ENCODE data around the gene FAM217B.

DNA sequence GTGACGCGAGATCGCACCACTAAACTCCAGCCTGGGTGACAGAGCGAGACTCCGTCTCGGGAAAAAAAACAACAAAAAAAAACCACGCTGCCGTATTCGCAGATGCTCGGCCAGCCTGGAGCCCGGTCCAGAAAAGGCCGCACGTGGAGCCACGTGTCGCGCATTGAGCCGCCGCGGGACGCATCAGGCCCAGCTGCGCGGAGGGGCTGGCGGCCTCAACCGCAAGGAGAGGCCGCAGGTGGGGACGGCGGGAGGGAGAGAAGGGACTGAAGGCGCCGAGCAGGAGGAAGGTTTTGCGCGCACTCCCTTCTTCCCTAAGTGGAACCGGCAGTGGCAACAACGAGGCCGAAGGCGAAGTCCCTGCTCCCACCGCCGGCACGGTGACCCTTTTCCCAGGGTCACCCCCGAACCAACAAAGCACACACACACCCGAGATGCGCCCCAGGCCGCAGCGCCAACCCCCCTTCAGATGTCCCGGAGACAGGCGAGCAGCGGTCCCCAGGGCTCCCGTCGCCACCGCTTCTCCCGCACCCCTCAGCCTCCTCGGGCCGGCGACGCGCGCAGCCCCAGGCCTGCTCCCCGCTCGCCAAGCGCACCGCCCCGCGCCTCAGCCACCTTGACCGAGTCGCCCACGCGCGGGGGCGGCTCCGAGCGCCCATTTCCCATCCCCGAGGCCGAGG lies 7.4 kb upstream of the FAM217B start:
- TF ChIP-seq, protein P1, sequence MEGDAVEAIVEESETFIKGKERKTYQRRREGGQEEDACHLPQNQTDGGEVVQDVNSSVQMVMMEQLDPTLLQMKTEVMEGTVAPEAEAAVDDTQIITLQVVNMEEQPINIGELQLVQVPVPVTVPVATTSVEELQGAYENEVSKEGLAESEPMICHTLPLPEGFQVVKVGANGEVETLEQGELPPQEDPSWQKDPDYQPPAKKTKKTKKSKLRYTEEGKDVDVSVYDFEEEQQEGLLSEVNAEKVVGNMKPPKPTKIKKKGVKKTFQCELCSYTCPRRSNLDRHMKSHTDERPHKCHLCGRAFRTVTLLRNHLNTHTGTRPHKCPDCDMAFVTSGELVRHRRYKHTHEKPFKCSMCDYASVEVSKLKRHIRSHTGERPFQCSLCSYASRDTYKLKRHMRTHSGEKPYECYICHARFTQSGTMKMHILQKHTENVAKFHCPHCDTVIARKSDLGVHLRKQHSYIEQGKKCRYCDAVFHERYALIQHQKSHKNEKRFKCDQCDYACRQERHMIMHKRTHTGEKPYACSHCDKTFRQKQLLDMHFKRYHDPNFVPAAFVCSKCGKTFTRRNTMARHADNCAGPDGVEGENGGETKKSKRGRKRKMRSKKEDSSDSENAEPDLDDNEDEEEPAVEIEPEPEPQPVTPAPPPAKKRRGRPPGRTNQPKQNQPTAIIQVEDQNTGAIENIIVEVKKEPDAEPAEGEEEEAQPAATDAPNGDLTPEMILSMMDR (conservative IDR thresholded peaks at IDR 0.05; ENCODE audit: low read depth, low read length): no peak
- TF ChIP-seq EZH2 (IDR thresholded peaks at IDR 0.05; ENCODE audit: low read length, unreplicated experiment): no peak

Measured in PC-3 (cell line).